ENCODE results near the gene SLAMF8.

The SLAMF8 gene

GRCh38 chr1:159839116-159839849, 12.6 kb downstream of the SLAMF8 start:
- no peak for TF ChIP-seq CTCF (IDR thresholded peaks at IDR 0.05)

GRCh38 chr1:159841749-159842148, 15.1 kb downstream of the SLAMF8 start:
- TF ChIP-seq CTCF (IDR thresholded peaks at IDR 0.05): no peak

- TF ChIP-seq CTCF (IDR thresholded peaks at IDR 0.05): no peak
Measured at GRCh38 chr1:159843459-159843858, 16.8 kb downstream of the SLAMF8 start.

- TF ChIP-seq CTCF (IDR thresholded peaks at IDR 0.05): no peak
Measured at GRCh38 chr1:159845751-159846629, 19.3 kb downstream of the SLAMF8 start.

DNA sequence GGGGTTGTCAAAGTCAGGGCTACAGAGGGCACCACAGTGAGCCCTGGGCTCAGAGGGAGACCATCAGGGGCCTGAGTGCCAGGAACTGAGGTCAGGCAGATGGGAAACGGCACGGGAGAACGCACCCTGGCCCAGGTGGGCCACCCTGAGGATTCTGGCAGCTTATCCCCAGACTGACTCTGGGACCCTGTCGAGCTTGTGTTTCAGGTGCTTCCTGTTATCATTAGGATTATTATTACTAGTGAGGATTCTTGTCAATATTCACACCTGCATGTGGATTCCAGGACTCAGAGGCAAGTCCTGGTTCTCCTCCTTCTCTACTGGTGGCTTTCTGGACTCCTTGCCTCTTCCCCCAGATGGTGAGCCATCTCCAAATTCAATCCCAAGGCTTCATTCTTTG, 20.6 kb downstream of the SLAMF8 start:
- TF ChIP-seq CTCF (IDR thresholded peaks at IDR 0.05): no peak

DNA sequence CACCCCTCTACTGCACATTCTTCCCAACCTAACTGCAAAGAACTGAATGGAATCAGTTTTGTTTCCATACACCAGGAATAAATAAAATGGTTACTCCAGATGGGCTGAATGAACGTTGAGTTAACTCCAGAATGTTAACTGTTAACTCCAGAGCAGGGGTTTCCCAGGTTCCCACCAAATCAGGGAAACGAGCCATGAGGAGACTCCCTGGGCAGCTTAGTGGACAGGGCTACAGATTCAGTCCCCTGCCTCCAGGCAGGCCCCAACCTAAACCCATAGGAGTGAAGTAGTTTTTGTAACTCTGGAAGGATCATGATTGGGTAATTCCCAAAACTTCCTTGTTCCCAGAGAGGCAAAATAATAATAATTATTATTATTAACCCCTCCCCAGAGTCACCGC, 21.7 kb downstream of the SLAMF8 start:
- TF ChIP-seq CTCF (IDR thresholded peaks at IDR 0.05): no peak

GRCh38 chr1:159849626-159850366, 23.1 kb downstream of the SLAMF8 start:
- no peak for TF ChIP-seq CTCF (IDR thresholded peaks at IDR 0.05)
